HG02623 (cell line): ENCODE data around the gene KNTC1.
A peak's percentile ranks its signal among the peaks of the same experiment; 100 is the strongest.
"Not testable (repeated sequence)": the region's sequence is repeated elsewhere in the genome, so short reads cannot be mapped to it uniquely, and the experiment has no call there.

Experiments used
- ATAC-seq: cut with Tn5 transposase; IDR thresholded peaks from one replicate; pipeline ENCODE4 v1.9.1; 2021; ENCODE audit warnings: moderate library complexity; ENCODE audit not compliant: unreplicated experiment

The KNTC1 gene

DNA sequence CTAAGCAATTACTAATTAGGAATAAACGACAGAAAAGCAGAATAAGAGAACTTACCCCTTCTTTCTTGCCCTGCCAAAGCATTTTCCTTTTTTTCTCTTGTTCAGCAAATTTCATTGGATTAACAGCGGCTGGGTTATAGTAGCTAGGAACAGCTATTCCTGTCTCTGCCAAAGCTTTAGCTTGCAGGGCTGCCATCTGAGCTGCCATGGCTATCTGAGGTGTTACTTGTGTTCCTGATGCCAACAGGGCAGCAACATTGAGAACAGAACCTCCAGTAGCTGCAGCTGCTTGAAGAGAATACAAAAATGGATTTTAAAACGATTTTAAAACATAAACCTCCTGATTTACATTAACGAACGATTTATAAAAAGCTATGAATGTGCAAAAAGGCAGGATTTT lies 18.9 kb upstream of the KNTC1 start:
- no peak for ATAC-seq

GRCh38 chr12:122513028-122513427 lies 14.0 kb upstream of the KNTC1 start:
- ATAC-seq = not testable (repeated sequence)

- ATAC-seq = no peak
These were observed 13.4 kb upstream of the KNTC1 start for GRCh38 chr12:122513660-122514059.

DNA sequence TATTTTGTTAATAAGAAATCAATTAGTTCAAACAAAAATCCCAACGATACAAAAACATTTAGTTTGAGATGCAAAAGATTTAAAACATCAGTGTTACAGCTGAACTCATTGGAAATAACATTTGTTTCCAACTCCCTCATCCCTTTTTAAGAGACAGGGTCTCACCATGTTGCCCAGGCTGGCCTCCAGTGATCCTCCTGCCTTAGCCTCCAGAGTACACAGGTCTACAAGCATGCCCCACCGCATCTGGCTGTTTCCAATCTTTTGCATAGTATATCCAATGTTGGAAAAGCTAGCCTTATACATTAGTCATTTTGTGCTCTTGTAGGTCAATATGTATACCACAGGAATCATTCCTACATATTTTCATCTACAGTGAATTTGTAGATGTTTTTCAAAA lies 11.8 kb upstream of the KNTC1 start:
- ATAC-seq = no peak

GRCh38 chr12:122516544-122517361 lies 10.3 kb upstream of the KNTC1 start:
- ATAC-seq = no peak

- ATAC-seq = no peak
These were observed 9.2 kb upstream of the KNTC1 start for GRCh38 chr12:122517877-122518276.

DNA sequence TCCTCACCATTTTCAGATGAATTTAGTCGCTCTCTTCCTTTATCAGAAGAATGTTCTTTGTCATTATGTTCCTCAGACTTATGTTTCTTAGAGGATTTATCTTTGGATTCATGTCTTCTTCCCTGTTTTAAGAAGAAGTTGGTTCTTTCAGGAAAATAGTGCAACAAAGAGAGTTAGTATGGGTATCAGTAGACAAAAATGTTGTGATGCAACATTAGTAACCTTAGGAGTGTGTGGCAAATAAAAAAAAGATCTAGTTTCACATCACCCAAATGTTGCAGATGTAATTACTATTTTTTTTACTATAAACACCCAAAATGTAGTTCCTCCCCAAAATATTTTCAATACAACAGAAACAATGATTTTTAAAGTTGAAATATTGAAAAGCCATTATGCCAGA lies 8.1 kb upstream of the KNTC1 start:
- no peak for ATAC-seq

GRCh38 chr12:122519418-122519817 lies 7.6 kb upstream of the KNTC1 start:
- ATAC-seq = no peak

GRCh38 chr12:122520676-122521075 lies 6.4 kb upstream of the KNTC1 start:
- no peak for ATAC-seq

DNA sequence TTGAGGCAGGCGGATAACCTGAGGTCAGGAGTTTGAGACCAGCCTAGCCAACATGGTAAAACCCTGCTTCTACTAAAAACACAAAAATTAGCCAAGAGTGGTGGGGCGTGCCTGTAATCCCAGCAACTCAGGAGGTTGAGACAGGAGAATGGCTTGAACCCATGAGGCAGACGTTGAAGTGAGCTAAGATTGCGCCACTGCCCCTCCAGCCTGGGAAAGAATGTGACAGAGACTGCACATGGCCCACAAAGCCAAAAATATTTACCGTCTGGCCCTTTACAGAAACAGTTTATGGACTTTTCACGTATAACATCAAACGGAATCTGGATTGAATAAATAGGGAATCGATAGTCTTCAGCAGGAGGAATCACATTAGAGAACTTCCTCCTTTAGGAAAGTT lies 3.8 kb upstream of the KNTC1 start:
- ATAC-seq = no peak

DNA sequence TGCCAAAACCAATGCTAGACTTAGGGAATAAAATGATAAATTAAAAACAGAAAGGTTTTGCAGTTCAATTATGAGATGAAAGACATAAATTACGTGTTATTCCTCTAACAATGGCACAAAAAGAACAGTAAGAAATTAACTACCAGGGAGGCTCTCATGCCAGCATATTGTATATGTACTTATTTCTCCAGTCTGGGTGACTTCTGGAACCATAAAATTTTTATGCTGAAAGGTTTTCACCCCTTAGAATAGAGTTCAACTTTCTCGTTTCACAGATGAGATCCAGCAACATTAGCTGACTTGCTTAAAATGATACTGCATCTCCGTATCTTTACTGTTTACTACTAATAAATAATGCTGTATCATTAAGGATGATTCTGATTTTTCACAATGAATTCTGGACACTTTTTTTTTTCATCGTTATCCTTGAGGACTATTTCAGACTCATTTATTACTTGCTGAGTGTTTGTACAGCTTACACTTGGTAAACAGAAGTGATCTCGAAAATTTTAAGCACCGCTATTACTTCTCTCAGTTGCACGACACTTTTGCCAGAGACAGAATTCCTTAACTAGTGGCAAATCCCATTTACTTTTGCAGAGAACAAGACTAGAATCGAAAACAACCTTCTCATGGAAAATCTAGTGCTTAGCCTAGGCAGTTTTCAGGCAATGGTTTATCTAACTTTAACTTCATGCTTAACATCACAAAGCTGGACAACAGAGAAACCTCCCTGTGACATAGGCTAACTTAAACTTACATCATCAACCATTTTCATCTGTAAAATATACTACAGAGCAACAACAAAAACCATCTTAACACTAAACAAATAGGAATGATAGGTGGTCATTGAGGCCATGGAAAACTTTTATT lies 3.0 kb upstream of the KNTC1 start:
- ATAC-seq = no peak

- ATAC-seq = no peak
These were observed 462 bp downstream of the KNTC1 start for GRCh38 chr12:122527478-122527944.

- no peak for ATAC-seq
These were observed 1.5 kb downstream of the KNTC1 start for GRCh38 chr12:122528582-122528981.

DNA sequence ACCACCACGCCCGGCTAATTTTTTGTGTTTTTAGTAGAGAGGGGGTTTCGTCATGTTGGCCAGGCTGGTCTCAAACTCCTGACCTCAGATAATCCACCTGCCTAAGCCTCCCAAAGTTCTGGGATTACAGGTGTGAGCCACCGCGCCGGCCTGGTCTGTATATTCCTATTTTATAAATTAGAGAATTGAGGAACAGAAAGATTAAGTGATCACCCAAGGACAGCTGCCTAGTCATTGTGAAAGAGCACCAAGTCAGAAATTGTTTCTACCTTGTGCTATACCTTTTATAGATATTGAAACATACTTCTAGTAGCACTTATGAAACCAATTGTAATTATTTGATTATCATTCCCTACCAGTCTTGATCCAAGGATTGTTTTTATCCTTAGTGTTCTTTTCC lies 1.9 kb downstream of the KNTC1 start:
- ATAC-seq = no peak

DNA sequence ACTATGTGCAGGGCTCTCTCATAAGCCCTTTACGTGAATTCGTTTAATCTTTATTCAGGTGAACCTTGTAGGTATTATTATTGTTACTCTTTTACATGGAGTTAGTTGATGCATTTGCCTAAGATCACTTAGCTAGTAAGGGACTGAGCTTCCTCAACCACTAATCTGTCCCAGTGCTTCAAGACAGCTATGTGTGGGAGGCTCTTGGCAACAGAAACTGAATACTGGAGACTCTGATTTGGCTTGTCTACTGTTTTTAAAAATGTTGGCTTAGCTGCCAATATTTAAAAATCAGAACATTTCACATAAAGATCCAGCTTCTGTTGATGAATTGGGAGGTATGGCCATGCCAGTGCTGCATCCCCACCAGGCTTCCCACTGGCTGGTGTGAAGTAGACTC lies 6.8 kb downstream of the KNTC1 start:
- ATAC-seq = no peak

- no peak for ATAC-seq
These were observed 10.0 kb downstream of the KNTC1 start for GRCh38 chr12:122537021-122537420.

GRCh38 chr12:122538496-122538895 lies 11.4 kb downstream of the KNTC1 start:
- no peak for ATAC-seq

DNA sequence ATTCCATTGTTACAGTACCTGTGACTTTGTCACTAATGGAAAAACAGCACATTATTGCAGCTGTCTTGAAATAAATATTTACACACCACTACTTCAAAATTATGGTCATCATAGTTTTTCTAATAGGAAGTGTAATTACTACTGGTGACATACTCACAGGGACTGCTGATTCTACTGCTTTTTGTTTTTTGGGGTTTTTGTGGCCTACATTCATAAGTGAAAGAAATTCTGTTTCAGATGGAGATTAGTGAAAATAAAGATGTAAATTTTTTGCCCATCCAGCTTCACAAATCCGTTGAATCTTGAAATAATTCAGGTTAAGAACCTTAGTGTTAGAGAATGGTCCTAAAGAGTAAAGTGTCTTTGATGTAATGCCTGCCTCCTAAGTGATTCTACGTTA lies 17.5 kb downstream of the KNTC1 start:
- ATAC-seq = no peak

GRCh38 chr12:122545855-122546254 lies 18.8 kb downstream of the KNTC1 start:
- ATAC-seq = no peak

DNA sequence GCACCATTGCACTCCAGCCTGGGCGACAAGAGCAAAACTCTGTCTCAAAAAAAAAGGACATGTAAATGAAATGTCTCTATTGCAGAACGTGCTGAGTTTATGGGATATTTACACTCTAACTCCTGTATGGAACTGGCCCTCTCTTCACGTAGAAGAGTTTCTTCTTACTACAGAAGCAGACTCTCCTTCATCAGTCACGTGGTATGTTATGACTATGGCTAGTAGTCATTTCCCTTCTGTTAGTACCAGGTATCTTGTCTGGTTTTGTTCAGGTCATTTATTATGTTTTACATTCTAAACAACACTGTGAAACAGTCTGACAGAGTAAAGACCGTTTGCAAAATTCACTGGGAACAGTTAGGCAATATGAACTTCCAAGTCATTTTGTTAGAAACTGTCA lies 20.3 kb downstream of the KNTC1 start:
- no peak for ATAC-seq

DNA sequence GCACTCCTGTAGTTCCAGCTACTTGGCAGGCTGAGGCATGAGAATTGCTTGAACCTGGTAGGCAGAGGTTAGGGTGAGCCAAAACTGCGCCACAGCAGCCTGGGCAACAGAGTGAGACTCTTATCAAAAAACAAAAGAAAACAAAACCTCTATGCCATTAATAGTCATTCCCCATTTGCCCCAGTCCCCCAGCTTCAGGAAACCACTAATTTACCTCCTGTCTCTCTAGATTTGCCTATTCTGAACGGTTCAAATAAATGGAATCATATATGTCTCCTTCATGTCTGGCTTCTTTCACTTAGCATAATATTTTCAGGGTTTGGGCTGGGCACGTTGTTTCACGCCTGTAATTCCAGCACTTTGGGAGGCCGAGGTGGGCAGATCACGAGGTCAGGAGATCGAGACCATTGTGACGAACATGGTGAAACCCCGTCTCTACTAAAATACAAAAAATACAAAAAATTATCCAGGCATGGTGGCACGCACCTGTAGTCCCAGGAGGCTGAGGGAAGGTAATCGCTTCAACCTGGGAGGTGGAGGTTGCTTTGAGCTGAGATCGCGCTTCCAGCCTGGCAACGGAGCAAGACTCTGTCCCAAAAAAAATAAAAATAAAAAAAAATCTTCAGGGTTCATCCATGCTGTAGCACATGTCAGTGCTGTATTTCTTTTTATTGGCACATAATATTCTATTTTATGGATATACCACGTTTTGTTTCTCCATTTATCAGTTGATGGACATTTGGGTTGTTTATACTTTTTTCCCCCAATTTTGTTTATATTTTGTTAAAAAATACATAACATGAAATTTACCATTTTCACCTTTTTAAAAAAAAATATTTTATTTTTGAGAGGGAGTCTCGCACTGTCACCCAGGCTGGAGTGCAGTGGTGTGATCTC lies 31.9 kb downstream of the KNTC1 start:
- ATAC-seq = peak; percentile 55
